ENCODE results near the gene NR0B2. TPM values are rescaled to one million over a fixed set of nuclear protein-coding genes. Genes with fewer than 3 reads are reported as not detected.

The NR0B2 gene
- total RNA-seq, 1 donor, result not detected

DNA sequence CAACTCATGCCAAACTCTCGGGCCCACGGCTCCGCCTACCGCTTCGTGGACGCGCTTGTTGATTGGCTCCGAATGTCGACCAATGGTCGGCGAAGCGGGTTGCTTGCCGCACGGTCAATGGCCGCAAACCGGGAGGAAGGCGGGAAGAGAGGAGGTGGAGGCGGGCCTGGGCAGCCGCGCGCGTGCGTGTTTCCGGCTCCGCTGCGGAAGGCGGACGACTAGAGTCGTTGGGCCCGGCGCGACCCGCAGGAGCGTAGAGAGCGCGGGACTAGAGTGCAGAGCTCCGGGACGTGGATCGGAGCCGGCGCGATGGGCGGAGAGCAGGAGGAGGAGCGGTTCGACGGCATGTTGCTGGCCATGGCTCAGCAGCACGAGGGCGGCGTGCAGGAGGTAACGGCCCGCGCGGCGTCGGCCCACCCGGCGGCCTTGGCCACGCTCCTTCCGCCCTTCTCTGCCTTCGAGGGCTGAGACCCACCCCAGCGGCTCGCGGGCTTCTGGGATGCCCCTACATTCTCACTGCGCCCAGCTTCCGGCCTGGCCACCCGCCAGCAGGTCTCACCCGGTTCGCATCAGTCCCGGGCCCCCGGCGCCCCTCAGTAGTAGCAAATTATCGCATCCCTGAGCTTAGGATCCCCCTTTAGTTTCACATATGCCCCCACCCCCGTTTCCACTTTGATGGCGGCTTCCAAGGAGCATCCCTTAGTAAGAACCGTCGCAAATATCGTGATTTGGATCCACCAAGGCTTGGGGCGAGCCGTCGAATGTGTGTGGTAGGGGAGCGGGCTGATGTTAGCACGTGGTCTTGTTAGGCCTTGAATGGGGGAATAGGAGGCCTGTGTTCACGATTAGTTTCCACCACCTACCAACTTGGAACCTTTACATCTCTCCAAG is 8.0 kb upstream of the NR0B2 start, which contains the start of gene NUDC:
Gene NUDC (plus strand): TSS at position 204 of the 891 bp plus-strand sequence. CDS start 106 bp downstream, at position 310.
- H3K4me3 ChIP-seq (ENCODE audit: low read depth, low read length), result peak within 1 kb of the TSS; percentile 92
- peak; percentile 95 for DNase-seq (ENCODE audit: low read depth)
- TF ChIP-seq, protein P1, sequence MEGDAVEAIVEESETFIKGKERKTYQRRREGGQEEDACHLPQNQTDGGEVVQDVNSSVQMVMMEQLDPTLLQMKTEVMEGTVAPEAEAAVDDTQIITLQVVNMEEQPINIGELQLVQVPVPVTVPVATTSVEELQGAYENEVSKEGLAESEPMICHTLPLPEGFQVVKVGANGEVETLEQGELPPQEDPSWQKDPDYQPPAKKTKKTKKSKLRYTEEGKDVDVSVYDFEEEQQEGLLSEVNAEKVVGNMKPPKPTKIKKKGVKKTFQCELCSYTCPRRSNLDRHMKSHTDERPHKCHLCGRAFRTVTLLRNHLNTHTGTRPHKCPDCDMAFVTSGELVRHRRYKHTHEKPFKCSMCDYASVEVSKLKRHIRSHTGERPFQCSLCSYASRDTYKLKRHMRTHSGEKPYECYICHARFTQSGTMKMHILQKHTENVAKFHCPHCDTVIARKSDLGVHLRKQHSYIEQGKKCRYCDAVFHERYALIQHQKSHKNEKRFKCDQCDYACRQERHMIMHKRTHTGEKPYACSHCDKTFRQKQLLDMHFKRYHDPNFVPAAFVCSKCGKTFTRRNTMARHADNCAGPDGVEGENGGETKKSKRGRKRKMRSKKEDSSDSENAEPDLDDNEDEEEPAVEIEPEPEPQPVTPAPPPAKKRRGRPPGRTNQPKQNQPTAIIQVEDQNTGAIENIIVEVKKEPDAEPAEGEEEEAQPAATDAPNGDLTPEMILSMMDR (IDR thresholded peaks at IDR 0.05; ENCODE audit: insufficient read depth, low read length), result no peak

DNA sequence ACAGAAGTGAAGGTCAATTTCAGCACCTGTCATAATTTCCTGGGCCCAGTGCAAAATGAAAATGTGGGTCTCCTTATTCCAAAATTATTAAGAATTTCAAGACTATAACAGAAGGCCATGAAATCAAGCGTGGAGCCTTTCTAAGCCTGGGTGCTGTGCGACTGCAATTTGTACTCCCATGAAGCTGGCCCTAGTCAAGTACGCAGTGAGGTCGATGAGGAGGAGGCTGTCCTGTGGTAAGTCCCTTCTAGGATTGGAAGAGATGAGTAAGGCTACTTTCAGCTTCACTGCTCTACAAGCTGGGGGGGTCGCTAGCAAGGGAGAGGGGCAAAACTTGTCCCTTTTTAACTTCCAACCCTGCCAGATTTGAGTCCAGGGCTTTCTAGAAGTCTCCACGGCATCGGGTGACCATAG is 7.4 kb upstream of the NR0B2 start:
- no peak for DNase-seq (ENCODE audit: low read depth)
- H3K4me3 ChIP-seq (ENCODE audit: low read depth, low read length), result peak overlapping the region; percentile 62
- TF ChIP-seq, protein P1 (IDR thresholded peaks at IDR 0.05; ENCODE audit: insufficient read depth, low read length), result no peak

DNA sequence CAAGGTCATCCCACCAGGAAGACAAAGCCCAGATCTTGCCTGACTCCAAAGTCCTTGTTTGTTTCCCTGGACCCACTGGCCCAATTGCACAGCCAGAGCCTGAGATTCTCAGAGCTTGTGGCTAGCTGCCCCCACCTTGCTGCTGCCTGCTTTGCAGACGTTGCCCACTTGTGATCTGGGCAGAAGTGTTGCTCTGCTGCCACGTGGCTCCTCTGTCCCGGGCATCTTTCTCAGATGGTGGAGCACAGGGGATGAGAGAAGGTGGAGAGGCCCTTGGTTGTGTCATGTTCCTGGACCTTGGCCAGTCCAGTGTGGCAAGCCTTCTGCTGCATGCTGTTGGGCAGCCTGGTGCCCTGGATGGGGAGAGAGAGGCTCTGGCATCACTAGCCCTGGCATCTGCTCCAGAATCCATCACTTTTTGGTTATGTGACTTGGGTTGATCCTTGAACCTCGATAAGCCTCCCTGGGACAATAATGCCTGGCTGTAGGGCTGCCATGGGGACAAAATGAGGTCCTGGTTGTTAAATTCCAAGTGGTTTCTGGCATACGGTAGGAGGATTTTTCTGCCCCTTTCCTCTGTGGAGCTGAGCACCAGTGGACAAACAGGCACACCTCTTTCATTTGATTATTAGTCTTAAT is 1.5 kb upstream of the NR0B2 start:
- no peak overlapping the region for H3K4me3 ChIP-seq (ENCODE audit: low read depth, low read length)
- no peak for DNase-seq (ENCODE audit: low read depth)
- TF ChIP-seq, protein P1 (IDR thresholded peaks at IDR 0.05; ENCODE audit: insufficient read depth, low read length), result no peak

DNA sequence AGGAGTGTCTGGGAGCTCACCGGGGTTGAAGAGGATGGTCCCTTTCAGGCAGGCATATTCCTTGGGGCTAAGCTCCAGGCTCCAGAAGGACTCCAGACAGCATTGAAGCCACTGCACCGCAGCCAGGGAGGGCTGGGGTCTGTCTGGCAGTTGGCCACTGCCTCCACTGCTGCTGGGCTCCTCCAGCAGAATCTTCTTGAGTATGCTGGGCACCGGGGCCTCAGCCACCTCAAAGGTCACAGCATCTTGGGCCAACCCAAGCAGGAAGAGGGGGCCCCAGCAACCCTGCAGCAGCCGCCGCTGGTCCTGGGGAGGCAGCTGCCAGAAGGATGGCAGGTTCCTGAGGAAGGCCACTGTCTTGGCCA is 404 bp downstream of the NR0B2 start:
- TF ChIP-seq, protein P1 (IDR thresholded peaks at IDR 0.05; ENCODE audit: insufficient read depth, low read length), result no peak
- H3K4me3 ChIP-seq (ENCODE audit: low read depth, low read length), result no peak overlapping the region
- DNase-seq (ENCODE audit: low read depth), result no peak

DNA sequence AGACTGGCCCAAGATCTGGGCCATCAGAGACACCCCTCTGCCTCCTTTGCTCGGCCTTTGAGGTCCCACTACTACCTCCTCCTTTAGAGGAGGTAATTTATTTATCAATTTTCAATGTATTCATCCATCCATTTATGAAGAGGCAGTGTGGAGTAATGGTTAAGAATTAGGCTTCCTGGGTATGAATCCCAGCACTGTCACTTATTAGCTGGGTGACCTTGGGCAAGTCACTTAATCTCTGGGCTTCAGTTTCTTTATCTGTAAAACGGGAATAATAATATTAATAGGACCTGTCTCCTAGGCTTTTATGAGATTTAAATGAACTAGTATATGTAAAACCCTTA is 1.7 kb downstream of the NR0B2 start:
- TF ChIP-seq, protein P1 (IDR thresholded peaks at IDR 0.05; ENCODE audit: insufficient read depth, low read length), result no peak
- no peak for DNase-seq (ENCODE audit: low read depth)
- H3K4me3 ChIP-seq (ENCODE audit: low read depth, low read length), result no peak overlapping the region

DNA sequence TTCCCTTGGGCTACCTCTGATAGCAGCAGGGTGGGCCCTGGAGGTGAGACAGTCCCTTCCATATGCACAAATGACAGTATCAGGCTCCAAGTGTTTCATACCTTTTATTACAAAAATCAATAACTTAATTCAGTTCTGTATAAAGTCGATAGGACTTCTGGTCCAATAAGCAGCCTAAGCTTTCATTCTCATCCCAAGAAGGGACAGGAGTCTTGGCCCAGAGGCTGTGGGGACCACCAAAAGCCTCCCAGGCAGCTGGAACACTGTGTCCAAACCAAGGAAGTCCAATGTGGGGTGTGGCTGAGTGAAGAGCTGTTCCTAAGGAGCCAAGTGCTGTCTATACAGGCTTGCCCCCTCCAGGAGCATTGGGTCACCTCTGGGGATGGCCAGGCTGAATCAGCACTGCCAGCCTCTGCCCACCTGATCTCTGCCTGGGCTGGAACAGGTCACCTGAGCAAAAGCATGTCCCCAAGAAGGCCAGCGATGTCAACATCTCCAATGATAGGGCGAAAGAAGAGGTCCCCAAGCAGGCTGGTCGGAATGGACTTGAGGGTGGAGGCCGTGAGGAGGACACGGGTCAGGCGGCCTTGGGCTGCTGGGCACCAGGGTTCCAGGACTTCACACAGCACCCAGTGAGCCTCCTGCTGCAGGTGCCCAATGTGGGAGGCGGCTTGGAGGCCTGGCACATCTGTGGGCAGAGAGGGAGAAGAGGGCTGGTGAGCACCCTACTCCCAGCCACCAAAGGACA is 2.2 kb downstream of the NR0B2 start:
- DNase-seq (ENCODE audit: low read depth), result no peak
- H3K4me3 ChIP-seq (ENCODE audit: low read depth, low read length), result no peak overlapping the region
- TF ChIP-seq, protein P1 (IDR thresholded peaks at IDR 0.05; ENCODE audit: insufficient read depth, low read length), result no peak

Measured in fibroblast of the aortic adventitia (primary cell).